Pancreas (tissue), 10 donors: ENCODE measurements around the gene DDC. TPM values are rescaled to one million over a fixed set of nuclear protein-coding genes. Genes with fewer than 3 reads are reported as not detected.

ENCODE experiments used
- ATAC-seq, 4 donors: fragments of 200-7000 bp; cut with Tn5 transposase; one replicate each; pipeline versions ENCODE4 v1.8.0 to v1.9.1; 2020; ENCODE audit warnings: mild to moderate bottlenecking in 4 of 4, moderate library complexity in 4 of 4
- DNase-seq, 6 donors: peaks; one replicate each; pipeline ENCODE4 v3.0.0-alpha.2; 2020
- FAIRE-seq: peaks from 2 replicates; lab custom pipeline; 2012; peaks lifted over from hg19 to GRCh38; lab: Jason Lieb, UNC
- H3K27ac ChIP-seq, 4 donors: fragments of 200-600 bp; sonication (generic); 1 replicate in 3 of 4; 2 replicates in 1 of 4; pipeline versions ENCODE4 v1.5.0 to v1.8.0; 2020
- H3K27me3 ChIP-seq, 4 donors: fragments of 200-600 bp; one replicate each; pipeline ENCODE4 v1.8.0; 2021
- H3K36me3 ChIP-seq, 3 donors: fragments of 200-600 bp; sonication (generic) in 1 of 3; one replicate each; pipeline versions ENCODE4 v1.5.0 to v1.8.0; 2020 to 2021
- H3K4me1 ChIP-seq, 3 donors: fragments of 200-600 bp; one replicate each; pipeline ENCODE4 v1.8.0; 2021
- H3K4me3 ChIP-seq, 4 donors: fragments of 200-600 bp; sonication (generic) in 2 of 4; one replicate each; pipeline versions ENCODE4 v1.5.0 to v1.8.0; 2020 to 2021
- H3K9me3 ChIP-seq, 4 donors: fragments of 200-600 bp; one replicate each; pipeline ENCODE4 v1.8.0; 2021
- WGBS, 2 donors: extraction: QIAGEN DNeasy Blood & Tissue Kit; methylation state at CpG; one replicate each; pipeline ENCODE4 v1.1.7; 2013; 5-methylcytosine and 5-hydroxymethylcytosine counted together
- intact Hi-C, 3 donors: fragments of 100-400 bp; cut with DNase I; formaldehyde crosslinking; loops; one replicate each; pipeline versions ENCODE4 v1.11.1 to v1.14.2; 2022
- polyA plus RNA-seq, 2 donors: library from polyadenylated mRNA; stranded (reverse); fragments of 200-250 nt; gene quantifications; one replicate each; pipeline ENCODE4 v1.2.3, GENCODE V29; 2013
- total RNA-seq, 6 donors: library from RNA; stranded (reverse); fragmentation: NEBNext Ultra II Directional in 4 of 6; extraction: Animal tissue kit (Norgen Biotek cat#: 25700) in 4 of 6; gene quantifications; one replicate each; pipeline versions ENCODE4 v1.2.1 to v1.2.4, GENCODE V29; 2021 to 2023
- TF ChIP-seq, protein P1 (sequence below), 4 donors: fragments of 200-600 bp; sonication (generic) in 3 of 4; IDR thresholded peaks; one replicate each; pipeline versions ENCODE4 v1.5.0 to v1.8.0; 2021; ENCODE audit warnings: antibody characterized with exemption in 4 of 4
- donor health status: healthy with polysubstance abuse.
- donor health status: DM: no; HTN: no; CAD: no; lungs with moderate emphysema.
- donor health status: DM: no; HTN: no; CAD: no.
- donor health status: control.
- donor health status: control.
- donor health status: Bipolar disorder and iron deficiency.
- donor health status: DM: yes; HTN: yes; CAD: no.
- donor health status: DM: no; HTN: no; CAD: no.
- donor health status: DM: no; HTN: no; CAD: no.
- donor health status: DM: yes; HTN: yes; CAD: no.

DDC gene
- total and polyA plus RNA-seq, 8 donors, result 2.7 to 25.2 (median 12.0) TPM

GRCh38 chr7:50608196-50608906 lies 43.1 kb upstream of the DDC start:
- no peak overlapping the region for H3K27ac ChIP-seq
- no peak for DNase-seq
- no peaks in the 10 kb centered on the region for H3K27me3 ChIP-seq
- no peak for ATAC-seq
- H3K4me3 ChIP-seq, result no peak overlapping the region
- H3K9me3 ChIP-seq, result no peaks in the 10 kb centered on the region
- no peaks in the 10 kb centered on the region for H3K4me1 ChIP-seq
- H3K36me3 ChIP-seq, result peaks cover 15 to 79% (median 65%) of the 10 kb centered on the region in 3 donors
- TF ChIP-seq, protein P1, sequence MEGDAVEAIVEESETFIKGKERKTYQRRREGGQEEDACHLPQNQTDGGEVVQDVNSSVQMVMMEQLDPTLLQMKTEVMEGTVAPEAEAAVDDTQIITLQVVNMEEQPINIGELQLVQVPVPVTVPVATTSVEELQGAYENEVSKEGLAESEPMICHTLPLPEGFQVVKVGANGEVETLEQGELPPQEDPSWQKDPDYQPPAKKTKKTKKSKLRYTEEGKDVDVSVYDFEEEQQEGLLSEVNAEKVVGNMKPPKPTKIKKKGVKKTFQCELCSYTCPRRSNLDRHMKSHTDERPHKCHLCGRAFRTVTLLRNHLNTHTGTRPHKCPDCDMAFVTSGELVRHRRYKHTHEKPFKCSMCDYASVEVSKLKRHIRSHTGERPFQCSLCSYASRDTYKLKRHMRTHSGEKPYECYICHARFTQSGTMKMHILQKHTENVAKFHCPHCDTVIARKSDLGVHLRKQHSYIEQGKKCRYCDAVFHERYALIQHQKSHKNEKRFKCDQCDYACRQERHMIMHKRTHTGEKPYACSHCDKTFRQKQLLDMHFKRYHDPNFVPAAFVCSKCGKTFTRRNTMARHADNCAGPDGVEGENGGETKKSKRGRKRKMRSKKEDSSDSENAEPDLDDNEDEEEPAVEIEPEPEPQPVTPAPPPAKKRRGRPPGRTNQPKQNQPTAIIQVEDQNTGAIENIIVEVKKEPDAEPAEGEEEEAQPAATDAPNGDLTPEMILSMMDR (IDR thresholded peaks at IDR 0.05), result no peak
- intact Hi-C loops, result no loop called here
- 85 to 89% methylated on average over 9 of the region's 9 CpGs for WGBS, 2 donors
- no peak for FAIRE-seq

- no peak for FAIRE-seq
- Histone ChIP-seq H3K27ac (no peak overlapping the region), H3K4me3 (no peak overlapping the region), H3K27me3 (no peaks in the 10 kb centered on the region), H3K4me1 (no peaks in the 10 kb centered on the region), H3K36me3 (peaks cover 10 to 79% (median 58%) of the 10 kb centered on the region in 3 donors), H3K9me3 (no peaks in the 10 kb centered on the region)
- WGBS, 2 donors, result 82 to 87% methylated on average over 6 of the region's 6 CpGs
- no peak for ATAC-seq
- intact Hi-C loops, result no loop called here
- DNase-seq, result no peak
- TF ChIP-seq, protein P1 (IDR thresholded peaks at IDR 0.05), result no peak
Observed at GRCh38 chr7:50607524-50608125, 42.4 kb upstream of the DDC start.

DNA sequence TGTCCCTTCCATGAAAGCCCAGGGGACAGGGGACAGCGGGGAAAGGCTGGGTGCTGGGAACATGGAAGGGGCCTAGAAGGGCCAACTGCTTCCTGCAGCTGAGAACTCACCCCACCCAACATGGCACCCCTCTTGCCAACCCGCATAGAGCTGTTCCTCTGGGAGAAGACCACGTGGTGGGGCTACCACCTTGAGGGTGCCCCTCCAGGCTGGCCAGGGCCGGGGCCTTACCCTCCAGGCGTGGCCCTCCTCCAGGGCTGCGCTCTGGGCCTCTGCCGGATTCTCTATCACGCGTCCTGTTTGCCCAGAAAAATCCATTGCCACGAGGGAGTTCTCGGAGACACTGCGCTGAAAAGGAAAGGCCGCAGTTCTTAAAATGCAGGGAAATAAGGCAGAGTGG lies 39.9 kb upstream of the DDC start:
- no peaks in the 10 kb centered on the region for H3K27me3 ChIP-seq
- no peak for DNase-seq
- intact Hi-C loops, result no loop called here
- WGBS, 2 donors, result 93 to 94% methylated on average over 13 of the region's 13 CpGs
- H3K9me3 ChIP-seq, result no peaks in the 10 kb centered on the region
- TF ChIP-seq, protein P1 (IDR thresholded peaks at IDR 0.05), result no peak
- no peak overlapping the region for H3K27ac ChIP-seq
- no peak for FAIRE-seq
- H3K4me3 ChIP-seq, result no peak overlapping the region
- peak in 2 of 4 donors; percentile 4 to 17 for ATAC-seq
- H3K36me3 ChIP-seq, result peaks cover 7 to 65% (median 41%) of the 10 kb centered on the region in 3 donors
- no peaks in the 10 kb centered on the region for H3K4me1 ChIP-seq

- no peak overlapping the region for H3K27ac ChIP-seq
- ATAC-seq (peak in 2 of 4 donors; percentile 26 to 39), FAIRE-seq (no peak), DNase-seq (peak in 1 of 6 donors; percentile 13)
- H3K27me3 ChIP-seq, result no peaks in the 10 kb centered on the region
- no peaks in the 10 kb centered on the region for H3K4me1 ChIP-seq
- H3K4me3 ChIP-seq, result no peak overlapping the region
- TF ChIP-seq, protein P1 (IDR thresholded peaks at IDR 0.05), result no peak
- H3K9me3 ChIP-seq, result no peaks in the 10 kb centered on the region
- H3K36me3 ChIP-seq, result peaks cover 7 to 82% (median 36%) of the 10 kb centered on the region in 3 donors
- 73 to 75% methylated on average over 7 of the region's 7 CpGs for WGBS, 2 donors
- intact Hi-C loops, result no loop called here
Observed at GRCh38 chr7:50603287-50603686, 38.1 kb upstream of the DDC start.
